Upper lobe of left lung (tissue), 6 donors: Measurements from ENCODE around the gene PISD. TPM values are rescaled to one million over a fixed set of nuclear protein-coding genes. Genes with fewer than 3 reads are reported as not detected.
"Not testable (repeated sequence)": the region's sequence is repeated elsewhere in the genome, so short reads cannot be mapped to it uniquely, and the experiment has no call there.

ENCODE experiments used
- ATAC-seq, 2 donors: fragments of 200-7000 bp; cut with Tn5 transposase; one replicate each; pipeline ENCODE4 v1.9.1; 2022; ENCODE audit warnings: mild to moderate bottlenecking in 2 of 2, moderate library complexity in 2 of 2; ENCODE audit not compliant: low FRiP score in 2 of 2
- DNase-seq, 2 donors: peaks; one replicate each; pipeline ENCODE4 v3.0.0-alpha.2; 2019 to 2020
- H3K27ac ChIP-seq, 4 donors: fragments of 200-600 bp; sonication (generic); one replicate each; pipeline ENCODE4 v1.5.1; 2016 to 2019
- H3K27me3 ChIP-seq, 4 donors: fragments of 200-600 bp; sonication (generic); one replicate each; pipeline ENCODE4 v1.5.1; 2017 to 2019
- H3K36me3 ChIP-seq, 4 donors: fragments of 200-600 bp; sonication (generic); one replicate each; pipeline ENCODE4 v1.5.1; 2016 to 2019
- H3K4me1 ChIP-seq, 4 donors: fragments of 200-600 bp; sonication (generic); one replicate each; pipeline ENCODE4 v1.5.1; 2018 to 2019
- H3K4me3 ChIP-seq, 4 donors: fragments of 200-600 bp; sonication (generic); one replicate each; pipeline ENCODE4 v1.5.1; 2017 to 2019; ENCODE audit warnings: mild to moderate bottlenecking in 2 of 4, moderate library complexity in 1 of 4
- H3K9me3 ChIP-seq, 4 donors: fragments of 200-600 bp; sonication (generic); one replicate each; pipeline ENCODE4 v1.5.1; 2018 to 2019
- CTCF ChIP-seq, 6 experiments: fragments of 450-650 bp in 4 of 6; fragments of 200-600 bp in 2 of 6; sonication (generic) in 2 of 6; IDR thresholded peaks; one replicate each; pipeline ENCODE4 v1.5.1; 2016 to 2019; ENCODE audit warnings: antibody characterized with exemption in 6 of 6
- EP300 ChIP-seq, 4 donors: sonication (generic); formaldehyde crosslinking; IDR thresholded peaks; one replicate each; pipeline ENCODE4 v1.5.1; 2017; ENCODE audit warnings: antibody characterized with exemption in 4 of 4, control low read depth in 2 of 4
- POLR2A ChIP-seq, 4 donors: fragments of 450-650 bp; IDR thresholded peaks; one replicate each; pipeline ENCODE4 v1.5.1; 2016 to 2017; ENCODE audit warnings: antibody characterized with exemption in 4 of 4, mild to moderate bottlenecking in 2 of 4
- POLR2AphosphoS5 ChIP-seq, 2 donors: sonication (generic); formaldehyde crosslinking; IDR thresholded peaks; one replicate each; pipeline ENCODE4 v1.5.1; 2017; ENCODE audit warnings: antibody characterized with exemption in 2 of 2
- WGBS, 2 donors: methylation state at CpG; one replicate each; pipeline ENCODE4 v1.1.5; 2017 to 2018; 5-methylcytosine and 5-hydroxymethylcytosine counted together
- total RNA-seq, 6 donors: library from RNA; depleted of rRNA in 4 of 6; stranded (reverse); fragments of >200 nt in 4 of 6; gene quantifications; one replicate each; pipeline versions ENCODE4 v1.1.0 to v1.2.1, GENCODE V29; 2016 to 2021
- donor health status: DM: no; HTN: no; CAD: no; lungs with moderate emphysema.
- donor health status: DM: no; HTN: yes; CAD: no; lungs with severe emphysema.

The PISD gene
- total RNA-seq, 6 donors from 2014 or later, result 18.4 to 81.8 (median 53.9) TPM

DNA sequence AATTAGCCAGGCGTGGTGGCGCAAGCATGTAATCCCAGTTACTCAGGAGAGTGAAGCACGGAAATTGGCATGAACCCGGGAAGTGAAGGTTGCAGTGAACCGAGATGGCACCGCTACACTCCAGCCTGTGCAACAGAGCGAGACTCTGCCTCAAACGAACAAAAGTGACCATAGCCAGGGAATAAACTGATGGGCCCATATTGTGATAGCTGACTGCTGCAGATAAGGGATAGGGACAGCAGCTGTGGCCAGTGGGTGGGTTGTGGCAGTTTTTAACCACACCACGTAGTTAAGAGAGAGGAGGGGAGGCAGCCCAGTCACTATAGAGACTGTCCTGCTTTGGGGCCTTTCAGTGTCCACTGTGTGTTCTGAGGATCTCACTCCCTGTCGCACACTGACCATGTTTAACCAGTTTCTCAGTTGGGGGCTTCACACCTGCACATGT is 58.9 kb downstream of the PISD start:
- Histone ChIP-seq H3K36me3 (peaks cover 5 to 29% (median 21%) of the 10 kb centered on the region in 4 donors), H3K9me3 (no peaks in the 10 kb centered on the region), H3K4me3 (no peak overlapping the region), H3K27me3 (no peaks in the 10 kb centered on the region), H3K4me1 (no peaks in the 10 kb centered on the region), H3K27ac (peak overlapping the region; percentile 40 to 76 (median 46))
- DNase-seq (no peak), ATAC-seq (no peak)
- TF ChIP-seq CTCF (IDR thresholded peaks at IDR 0.05) (no peak), POLR2A (IDR thresholded peaks at IDR 0.05) (no peak)
- 82 to 85% methylated on average over 10 of the region's 10 CpGs for WGBS, 2 donors

GRCh38 chr22:31602259-31602952 is 59.6 kb downstream of the PISD start:
- H3K27ac ChIP-seq, result peak overlapping the region; percentile 40 to 76 (median 46)
- WGBS, 2 donors, result 64 to 87% methylated on average over 11 of the region's 11 CpGs
- H3K36me3 ChIP-seq, result peaks cover 5 to 29% (median 19%) of the 10 kb centered on the region in 4 donors
- H3K4me3 ChIP-seq, result no peak overlapping the region
- no peaks in the 10 kb centered on the region for H3K27me3 ChIP-seq
- DNase-seq, result peak in 1 of 2 donors; percentile 61
- H3K4me1 ChIP-seq, result no peaks in the 10 kb centered on the region
- no peaks in the 10 kb centered on the region for H3K9me3 ChIP-seq
- ATAC-seq, result peak; percentile 67 to 72
- TF ChIP-seq POLR2AphosphoS5 (IDR thresholded peaks at IDR 0.05), result peak in 1 of 2 donors; percentile 19
- no peak for TF ChIP-seq POLR2A (IDR thresholded peaks at IDR 0.05)

DNA sequence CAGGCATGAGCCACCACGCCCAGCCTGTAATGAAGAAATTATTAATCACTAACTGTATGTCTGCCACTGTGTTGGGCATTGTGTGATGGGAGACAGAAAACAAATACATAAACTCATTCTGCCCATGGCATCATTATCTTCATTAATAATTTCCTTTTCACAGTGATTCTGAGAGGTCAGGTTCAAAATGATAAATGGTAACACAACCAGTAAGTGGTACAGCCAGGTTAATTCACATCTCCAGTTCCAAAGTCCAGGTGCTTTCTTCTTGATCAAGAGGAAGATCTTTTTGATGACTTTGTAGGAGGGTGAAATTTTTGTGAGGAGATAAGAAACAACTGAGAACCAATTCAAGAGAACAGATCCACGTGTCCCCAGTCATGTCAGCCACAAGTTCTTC is 66.7 kb downstream of the PISD start:
- ATAC-seq (no peak), DNase-seq (no peak)
- Histone ChIP-seq H3K27ac (no peak overlapping the region), H3K9me3 (no peaks in the 10 kb centered on the region), H3K4me1 (no peaks in the 10 kb centered on the region), H3K4me3 (no peak overlapping the region), H3K36me3 (no peaks in the 10 kb centered on the region), H3K27me3 (no peaks in the 10 kb centered on the region)
- TF ChIP-seq POLR2A (IDR thresholded peaks at IDR 0.05) (no peak), POLR2AphosphoS5 (IDR thresholded peaks at IDR 0.05) (no peak), CTCF (IDR thresholded peaks at IDR 0.05) (no peak), EP300 (IDR thresholded peaks at IDR 0.05) (no peak)
- 93 to 96% methylated on average over 2 of the region's 2 CpGs for WGBS, 2 donors

DNA sequence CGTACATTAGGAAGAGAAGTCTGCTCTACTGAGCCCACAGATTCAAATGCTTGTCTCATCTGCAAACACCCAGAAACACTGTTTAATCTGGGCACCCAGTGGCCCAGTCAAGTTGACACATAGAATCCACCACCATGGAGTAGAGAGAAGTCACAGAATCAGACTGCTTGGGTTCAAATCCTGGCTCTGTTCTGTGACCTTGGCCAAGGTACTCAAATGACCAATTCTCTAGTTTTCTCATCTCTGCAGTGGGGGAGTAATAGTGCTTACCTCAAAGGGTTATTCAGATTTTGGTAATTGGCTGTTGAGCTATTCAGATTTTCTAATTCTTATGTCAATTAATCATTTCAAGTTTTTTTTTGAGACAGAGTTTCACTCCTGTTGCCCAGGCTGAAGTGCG is 71.9 kb downstream of the PISD start:
- not testable (repeated sequence) for DNase-seq, H3K4me1 ChIP-seq, ATAC-seq, H3K9me3 ChIP-seq, H3K27ac ChIP-seq, H3K27me3 ChIP-seq, H3K4me3 ChIP-seq
- 86% methylated on average over 1 of the region's 2 CpGs; no CpG with 5 or more reads in 1 of the 2 donors for WGBS, 2 donors
- H3K36me3 ChIP-seq, result peaks cover 0 to 34% (median 5%) of the 10 kb centered on the region in 4 donors

- WGBS, 2 donors, result 78 to 84% methylated on average over 6 of the region's 6 CpGs
- Histone ChIP-seq H3K27me3 (no peaks in the 10 kb centered on the region), H3K9me3 (no peaks in the 10 kb centered on the region), H3K27ac (no peak overlapping the region), H3K36me3 (peaks cover 0 to 39% (median 8%) of the 10 kb centered on the region in 4 donors), H3K4me1 (no peaks in the 10 kb centered on the region), H3K4me3 (no peak overlapping the region)
- TF ChIP-seq EP300 (IDR thresholded peaks at IDR 0.05) (no peak), CTCF (IDR thresholded peaks at IDR 0.05) (no peak), POLR2AphosphoS5 (IDR thresholded peaks at IDR 0.05) (no peak), POLR2A (IDR thresholded peaks at IDR 0.05) (no peak)
- DNase-seq (no peak), ATAC-seq (no peak)
Measured at GRCh38 chr22:31588970-31589675, 72.9 kb downstream of the PISD start.
